ENCODE results near the gene SVEP1. TPM values are rescaled to one million over a fixed set of nuclear protein-coding genes. Genes with fewer than 3 reads are reported as not detected.

SVEP1 gene
- polyA plus RNA-seq, 1 of the 3 experiments (the other 2 are of a cell fraction), result 0.10 TPM

GRCh38 chr9:110332766-110333165 is 246.8 kb downstream of the SVEP1 start:
- WGBS (ENCODE audit: low lambda C conversion rate), result 51% methylated on average over 3 of the region's 3 CpGs
- CTCF ChIA-PET, result no interaction called here
- H3K4me1 ChIP-seq (ENCODE audit: control insufficient read depth in 1 of 2, insufficient read depth in 2 of 2, low read depth in 1 of 2, low read length in 1 of 2), result no peaks in the 10 kb centered on the region

More at GRCh38 chr9:110332766-110333165, 246.8 kb downstream of the SVEP1 start:
- H3K9me2 ChIP-seq, result no peaks in the 10 kb centered on the region
- no peak overlapping the region for H3K4me2 ChIP-seq
- H3K79me2 ChIP-seq (ENCODE audit: insufficient read depth), result no peaks in the 10 kb centered on the region
- no peak overlapping the region for H3K4me3 ChIP-seq (ENCODE audit: low read depth in 2 of 2, low read length in 1 of 2)
- H3K9me3 ChIP-seq, result no peaks in the 10 kb centered on the region
- POLR2A ChIA-PET, result no interaction called here
- H2AFZ ChIP-seq (ENCODE audit: low read depth), result no peak overlapping the region
- H3F3A ChIP-seq (replicated peaks; ENCODE audit: insufficient read depth), result no peaks in the 10 kb centered on the region
- TF ChIP-seq MEF2A (IDR thresholded peaks at IDR 0.05; ENCODE audit: borderline replicate concordance, low read depth) (no peak), RAD21 (IDR thresholded peaks at IDR 0.05; ENCODE audit: low read length) (no peak), EP300 (IDR thresholded peaks at IDR 0.05; ENCODE audit: borderline replicate concordance in 1 of 2, low read depth in 1 of 2, low read length in 1 of 2) (no peak), PBX3 (IDR thresholded peaks at IDR 0.05) (no peak), EZH2phosphoT487 (IDR thresholded peaks at IDR 0.05; ENCODE audit: borderline replicate concordance, low read depth) (no peak), FOXM1 (IDR thresholded peaks at IDR 0.05; ENCODE audit: low read depth) (no peak), TCF12 (IDR thresholded peaks at IDR 0.05) (no peak), POLR2AphosphoS5 (IDR thresholded peaks at IDR 0.05; ENCODE audit: low read depth, low read length) (no peak), ELF1 (IDR thresholded peaks at IDR 0.05) (no peak), NRF1 (IDR thresholded peaks at IDR 0.05; ENCODE audit: low read depth, low read length) (no peak), MXI1 (IDR thresholded peaks at IDR 0.05; ENCODE audit: low read depth, low read length) (no peak), USF2 (IDR thresholded peaks at IDR 0.05; ENCODE audit: borderline replicate concordance, low read depth, low read length) (no peak), ZBTB33 (IDR thresholded peaks at IDR 0.05; ENCODE audit: borderline replicate concordance, low read depth) (no peak), REST (IDR thresholded peaks at IDR 0.05; ENCODE audit: low read depth, low read length) (no peak), RCOR1 (IDR thresholded peaks at IDR 0.05; ENCODE audit: low read length) (no peak)
- H3K9ac ChIP-seq, result no peak overlapping the region
- no peaks in the 10 kb centered on the region for H4K20me1 ChIP-seq (ENCODE audit: insufficient read depth)
- DNase-seq, result no peak
- no peak overlapping the region for H3K27ac ChIP-seq (ENCODE audit: low read depth in 2 of 2, low read length in 1 of 2)
- no peaks in the 10 kb centered on the region for H3K36me3 ChIP-seq (replicated peaks in 1 of 2; ENCODE audit: control insufficient read depth in 1 of 2, insufficient read depth in 2 of 2, low read length in 1 of 2)
- no peaks in the 10 kb centered on the region for H3K27me3 ChIP-seq (ENCODE audit: insufficient read depth)

Measured in SK-N-SH (cell line).